ENCODE results near the gene ANP32D.
"Not testable (repeated sequence)": the region's sequence is repeated elsewhere in the genome, so short reads cannot be mapped to it uniquely, and the experiment has no call there.

ANP32D gene

GRCh38 chr12:48472259-48472658 is at the start of gene ANP32D:
Gene ANP32D (plus strand): TSS chr12:48472559. CDS start chr12:48472665, 106 bp downstream.
- DNase-seq: no peak

- DNase-seq: no peak
Measured at GRCh38 chr12:48423171-48423570, 49.2 kb upstream of the ANP32D start.

GRCh38 chr12:48424644-48425043 is 47.7 kb upstream of the ANP32D start:
- DNase-seq: no peak

GRCh38 chr12:48434016-48434415 is 38.3 kb upstream of the ANP32D start:
- not testable (repeated sequence) for DNase-seq

DNA sequence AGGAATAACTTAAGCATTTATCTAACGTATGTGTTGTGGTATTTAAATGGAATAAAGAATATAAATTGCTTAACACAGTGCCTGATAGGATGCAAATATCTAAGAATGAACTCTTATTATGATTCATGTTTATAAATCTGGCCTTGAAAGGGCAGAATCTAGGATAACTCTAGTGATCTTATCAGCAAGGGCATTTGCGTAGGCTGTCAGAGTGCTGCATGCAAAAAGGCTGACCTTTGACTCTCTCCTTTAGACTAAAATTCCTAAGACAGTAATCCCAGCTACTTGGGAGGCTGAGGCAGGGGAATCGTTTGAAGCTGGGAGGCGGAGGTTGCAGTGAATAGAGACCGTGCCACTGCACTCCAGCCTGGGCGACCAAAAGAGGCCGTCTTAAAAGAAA is 31.3 kb upstream of the ANP32D start:
- no peak for DNase-seq

- no peak for DNase-seq
Measured at GRCh38 chr12:48442179-48442847, 30.0 kb upstream of the ANP32D start.

- no peak for DNase-seq
Measured at GRCh38 chr12:48445538-48445937, 26.8 kb upstream of the ANP32D start.

GRCh38 chr12:48446161-48446776 is 26.1 kb upstream of the ANP32D start:
- DNase-seq: no peak

GRCh38 chr12:48447755-48448154 is 24.6 kb upstream of the ANP32D start:
- DNase-seq: no peak

DNA sequence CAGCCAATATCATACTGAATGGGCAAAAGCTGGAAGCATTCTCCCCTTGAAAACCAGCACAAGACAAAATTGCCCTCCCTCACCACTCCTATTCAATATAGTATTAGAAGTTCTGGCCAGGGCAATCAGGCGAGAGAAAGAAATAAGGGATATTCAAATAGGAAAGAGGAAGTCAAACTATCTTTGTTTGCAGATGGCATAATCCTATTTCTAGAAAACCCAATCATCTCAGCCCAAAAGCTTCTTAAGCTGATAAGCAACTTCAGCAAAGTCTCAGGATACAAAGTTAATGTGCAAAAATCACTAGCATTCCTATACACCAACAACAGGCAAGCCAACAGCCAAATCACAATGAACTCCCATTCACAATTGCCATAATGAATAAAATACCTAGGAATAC is 21.0 kb upstream of the ANP32D start:
- DNase-seq: no peak

GRCh38 chr12:48452961-48453360 is 19.4 kb upstream of the ANP32D start:
- not testable (repeated sequence) for DNase-seq

DNA sequence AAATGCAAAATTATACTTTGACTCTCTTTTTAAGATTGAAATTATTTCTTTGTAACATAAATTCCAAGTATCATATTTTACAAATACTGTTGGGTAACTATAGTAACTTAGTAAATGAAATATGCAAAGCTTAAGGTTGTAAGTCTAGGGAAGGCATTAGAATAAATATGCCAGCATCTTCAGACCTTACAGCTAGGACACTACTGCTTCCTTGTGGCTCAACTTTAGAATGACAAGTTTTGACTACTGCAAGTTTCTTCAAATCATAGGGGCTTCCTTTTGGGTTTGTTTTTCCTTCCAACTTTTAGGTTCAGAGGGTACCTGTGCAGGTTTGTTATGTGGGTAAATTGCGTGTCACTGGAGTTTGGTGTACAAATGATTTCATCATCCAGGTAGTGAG is 17.7 kb upstream of the ANP32D start:
- no peak for DNase-seq

DNA sequence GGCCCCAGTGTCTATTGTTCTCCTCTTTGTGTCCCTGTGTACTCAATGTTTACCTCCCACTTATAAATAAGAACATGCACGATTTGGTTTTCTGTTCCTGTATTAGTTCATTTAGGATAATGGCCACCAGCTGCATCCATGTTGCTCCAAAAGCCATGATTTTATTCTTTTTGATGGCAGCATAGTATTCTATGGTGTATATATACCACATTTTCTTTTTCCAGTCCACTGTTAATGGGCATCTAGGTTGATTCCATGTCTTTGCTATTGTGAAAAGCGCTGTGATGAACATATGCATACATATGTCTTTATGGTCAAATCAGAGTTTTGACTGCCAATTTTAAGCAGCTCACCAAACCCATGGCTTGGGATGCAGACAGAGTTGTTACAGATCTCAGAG is 17.2 kb upstream of the ANP32D start:
- DNase-seq: no peak

GRCh38 chr12:48459259-48459658 is 13.1 kb upstream of the ANP32D start:
- DNase-seq: no peak

- not testable (repeated sequence) for DNase-seq
Measured at GRCh38 chr12:48469027-48469426, 3.3 kb upstream of the ANP32D start.

- DNase-seq: no peak
Measured at GRCh38 chr12:48473061-48473460, 702 bp downstream of the ANP32D start.

- not testable (repeated sequence) for DNase-seq
Measured at GRCh38 chr12:48474497-48474896, 2.1 kb downstream of the ANP32D start.

GRCh38 chr12:48482198-48482597 is 9.8 kb downstream of the ANP32D start, which contains the start of gene C12orf54:
Gene C12orf54 (plus strand): TSS chr12:48482498. CDS start chr12:48483297, 799 bp downstream.
- no peak for DNase-seq

DNA sequence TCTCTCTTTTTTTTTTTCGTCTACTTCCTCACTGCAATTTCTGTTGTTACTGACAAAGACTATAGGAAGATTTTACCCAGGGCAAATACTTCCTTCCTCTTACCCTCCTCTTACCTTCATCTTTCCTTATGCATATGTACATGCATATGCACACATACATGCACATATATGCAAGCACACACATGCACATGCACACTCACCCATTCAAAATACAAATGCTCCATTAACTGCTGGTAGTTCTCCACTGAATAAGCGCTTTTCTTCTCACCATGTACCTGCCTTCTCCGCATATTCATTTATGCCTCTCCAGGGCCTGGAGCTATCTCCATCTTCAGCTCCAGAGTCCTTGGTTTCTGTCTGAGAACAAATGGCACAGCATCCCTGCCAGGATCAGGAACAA is 10.6 kb downstream of the ANP32D start:
- no peak for DNase-seq

DNA sequence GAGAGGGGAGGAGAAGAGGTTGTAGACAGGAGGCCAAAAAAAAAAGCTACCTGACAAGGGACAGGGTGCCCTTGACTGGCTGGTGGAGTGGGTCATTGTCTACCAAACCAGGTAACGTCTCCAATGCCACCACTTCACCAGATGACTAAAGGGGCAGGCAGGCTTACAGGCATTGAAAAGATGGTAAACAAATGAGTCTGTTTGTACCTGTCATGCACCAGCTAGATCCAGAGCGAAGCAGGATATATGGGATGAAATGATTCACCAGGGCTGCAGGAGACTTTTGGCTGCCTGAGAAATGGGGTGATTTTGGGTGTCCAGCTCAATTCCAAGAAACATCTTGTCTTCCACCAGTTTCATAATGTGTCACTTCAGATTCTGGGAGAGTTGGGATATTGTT is 13.9 kb downstream of the ANP32D start:
- DNase-seq: no peak

- no peak for DNase-seq
Measured at GRCh38 chr12:48486679-48487078, 14.3 kb downstream of the ANP32D start.

DNA sequence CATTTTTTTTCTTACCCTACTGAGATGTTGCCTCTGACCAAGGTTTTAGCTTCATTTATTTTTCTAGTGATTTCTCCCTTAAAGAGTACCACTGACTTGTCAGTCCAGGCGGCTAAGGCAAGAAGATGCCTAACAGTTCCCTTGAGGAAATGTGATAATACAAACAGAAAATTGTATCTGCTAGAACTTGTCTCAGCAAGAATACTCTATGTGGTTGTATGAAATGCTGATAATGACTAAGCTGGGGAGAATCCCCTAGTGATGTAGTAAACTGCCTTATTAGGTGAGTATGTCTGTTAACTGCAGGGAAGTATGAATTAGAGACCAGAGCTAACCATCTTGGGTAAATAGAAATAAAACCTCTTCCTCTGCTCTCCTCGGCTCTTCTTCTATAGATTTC is 16.7 kb downstream of the ANP32D start:
- no peak for DNase-seq

- not testable (repeated sequence) for DNase-seq
Measured at GRCh38 chr12:48489456-48489855, 17.1 kb downstream of the ANP32D start.

- not testable (repeated sequence) for DNase-seq
Measured at GRCh38 chr12:48500281-48500680, 27.9 kb downstream of the ANP32D start.

GRCh38 chr12:48506836-48507235 is 34.5 kb downstream of the ANP32D start:
- not testable (repeated sequence) for DNase-seq
